HG03060 (cell line): ENCODE results near the gene AOPEP.

Source experiments
- ATAC-seq: cut with Tn5 transposase; IDR thresholded peaks from one replicate; pipeline ENCODE4 v1.9.1; 2021; ENCODE audit warnings: low read depth, moderate number of reproducible peaks; ENCODE audit not compliant: unreplicated experiment

Gene AOPEP

DNA sequence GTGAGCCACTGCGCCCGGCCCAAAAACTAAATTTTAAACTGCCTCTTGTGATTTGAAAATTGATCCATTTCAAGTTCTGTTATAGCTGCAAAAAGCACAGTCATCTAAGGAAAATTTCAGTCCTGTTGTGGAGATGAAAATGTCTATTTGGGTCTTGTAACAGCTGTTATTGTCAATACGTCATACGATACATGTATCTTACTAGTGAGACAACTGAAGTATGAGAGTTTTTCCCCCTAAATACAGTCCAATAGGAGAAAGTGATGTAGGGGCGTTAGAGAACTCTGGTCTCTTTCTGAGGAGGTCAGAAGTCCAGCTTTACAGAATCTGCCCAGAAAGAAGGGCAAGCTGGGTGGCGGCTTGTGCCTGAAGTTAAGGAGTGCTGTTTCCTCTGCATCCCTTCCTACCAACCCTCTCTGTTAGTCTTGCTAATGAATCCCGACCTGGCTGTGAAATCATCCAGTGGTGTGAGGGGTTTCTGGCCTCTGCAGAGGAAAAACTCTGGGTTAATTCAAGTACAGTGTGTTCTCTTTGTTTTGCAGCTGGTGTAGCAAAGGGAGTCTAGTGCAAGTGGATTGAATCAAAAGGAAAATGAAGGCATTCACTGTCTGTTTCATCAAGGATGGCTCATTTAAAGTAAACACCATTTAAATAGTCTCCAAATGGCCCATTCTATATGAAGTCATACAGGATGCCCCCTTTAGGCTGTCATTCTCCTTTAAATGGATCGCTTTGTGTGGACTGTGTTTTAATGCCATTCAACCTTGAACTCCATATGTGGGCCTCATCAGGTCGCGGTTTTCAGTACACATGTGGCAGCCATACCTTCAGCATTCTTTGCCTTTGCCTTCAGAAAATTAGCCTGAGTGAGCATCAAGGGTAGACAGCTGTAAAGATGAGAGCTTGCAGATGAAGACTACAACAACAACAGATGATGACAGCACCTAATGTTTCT lies 59.0 kb downstream of the AOPEP start:
- ATAC-seq: no peak

DNA sequence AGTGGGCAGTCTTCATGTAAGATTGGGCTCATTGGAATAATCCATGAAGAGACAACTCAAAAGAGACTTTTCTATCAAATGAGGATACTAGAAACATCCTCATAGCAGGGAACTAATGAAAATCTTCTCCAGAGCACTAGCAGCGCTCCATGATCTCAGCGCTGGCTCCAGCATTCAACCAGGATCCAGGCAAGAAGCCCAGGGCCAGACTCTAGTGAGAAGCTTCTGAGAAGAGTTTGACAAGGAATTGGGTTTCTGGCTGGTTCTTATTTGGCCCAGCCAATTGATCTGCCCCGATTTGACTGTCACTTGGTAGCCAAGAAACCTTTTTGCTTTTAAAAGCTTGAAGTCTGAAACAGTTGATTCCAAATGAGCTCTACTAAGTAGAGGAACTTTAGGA lies 60.1 kb downstream of the AOPEP start:
- no peak for ATAC-seq

DNA sequence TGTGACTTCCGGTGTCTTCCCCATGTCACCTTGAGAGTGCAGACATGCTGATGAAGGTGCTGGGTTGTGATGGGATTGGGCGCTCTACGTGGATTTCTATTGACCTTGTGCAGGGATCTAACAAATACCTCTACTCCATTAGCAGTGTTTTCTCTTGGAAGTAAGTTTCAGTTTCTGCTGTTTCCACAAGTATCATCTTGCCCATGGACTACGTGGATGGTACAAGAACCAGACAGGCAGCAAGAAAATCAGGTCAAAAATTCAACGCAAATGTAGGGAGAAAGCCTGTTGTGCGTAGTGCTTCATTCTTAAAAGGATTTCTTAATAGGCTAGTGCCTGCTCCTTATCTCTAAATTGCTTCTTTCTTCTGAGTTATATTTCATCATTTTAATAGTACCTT lies 60.8 kb downstream of the AOPEP start:
- ATAC-seq: no peak

DNA sequence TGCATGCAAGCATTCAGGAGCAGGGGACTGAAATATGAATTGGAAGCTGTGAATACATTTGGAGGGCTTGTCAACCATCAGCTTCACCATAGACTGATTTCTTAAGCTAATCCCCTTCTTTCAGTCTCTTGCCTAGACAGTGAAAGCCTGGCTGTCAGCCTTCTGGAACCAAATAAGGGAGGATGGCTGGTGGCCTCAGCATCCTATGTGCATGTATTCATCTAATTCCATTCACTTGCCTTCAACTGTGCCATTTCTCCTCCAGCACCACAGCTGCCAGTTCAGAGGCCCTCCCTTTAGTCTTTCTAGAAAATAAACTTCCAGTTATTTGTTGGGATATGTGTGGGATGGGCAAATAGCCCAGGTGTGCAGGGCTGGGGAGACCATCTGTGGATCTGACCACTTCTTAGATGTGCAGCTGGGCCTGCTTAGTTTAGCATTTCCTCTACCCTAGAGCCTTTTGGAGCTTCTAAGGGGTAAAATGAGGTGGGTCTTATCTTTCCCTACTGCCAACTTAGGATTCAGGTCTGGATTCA lies 62.1 kb downstream of the AOPEP start:
- ATAC-seq: no peak

DNA sequence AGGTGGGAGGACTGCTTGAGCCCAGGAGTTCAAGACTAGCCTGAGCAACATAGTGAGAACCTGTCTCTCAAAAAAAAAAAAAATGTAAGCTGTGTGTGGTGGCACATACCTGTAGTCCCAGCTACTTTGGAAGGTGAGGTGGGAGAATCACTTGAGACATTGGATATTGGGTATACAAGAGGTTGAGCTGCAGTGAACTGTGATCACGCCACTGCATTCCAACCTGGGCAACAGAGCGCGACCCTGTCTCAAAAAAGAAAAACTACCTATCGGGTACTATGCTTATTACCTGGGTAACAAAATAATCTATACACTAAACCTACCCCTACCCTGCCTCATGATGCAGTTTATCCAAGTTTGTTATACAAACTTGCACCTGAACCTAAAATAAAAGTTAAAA lies 64.9 kb downstream of the AOPEP start:
- no peak for ATAC-seq

GRCh38 chr9:94792511-94792910 lies 66.0 kb downstream of the AOPEP start:
- ATAC-seq: no peak

- no peak for ATAC-seq
Observed at GRCh38 chr9:94794476-94795167, 68.1 kb downstream of the AOPEP start.

- ATAC-seq: no peak
Observed at GRCh38 chr9:94796687-94797086, 70.2 kb downstream of the AOPEP start.

- no peak for ATAC-seq
Observed at GRCh38 chr9:94798201-94798600, 71.7 kb downstream of the AOPEP start.

- ATAC-seq: no peak
Observed at GRCh38 chr9:94798708-94799107, 72.2 kb downstream of the AOPEP start.

- ATAC-seq: no peak
Observed at GRCh38 chr9:94799578-94800264, 73.2 kb downstream of the AOPEP start.

- ATAC-seq: no peak
Observed at GRCh38 chr9:94800424-94801117, 74.1 kb downstream of the AOPEP start.

DNA sequence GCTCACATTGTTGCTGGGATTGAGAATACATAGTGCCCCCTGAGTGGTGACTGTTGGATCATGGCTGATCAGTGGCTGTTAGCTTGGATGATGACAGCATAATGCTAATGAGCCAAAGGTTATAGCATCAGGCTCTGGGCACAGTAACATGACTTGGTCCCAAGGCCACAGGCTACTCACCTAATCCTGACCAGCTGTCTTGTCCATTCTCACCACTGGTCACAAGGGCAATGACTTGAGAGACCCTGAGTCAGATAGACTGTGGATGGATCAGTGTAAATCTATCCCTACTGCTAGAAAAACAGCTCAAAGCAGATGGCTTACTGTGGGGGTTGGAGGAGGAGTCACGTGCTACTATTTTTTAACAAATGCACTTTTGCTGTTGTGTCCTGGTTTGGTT lies 74.7 kb downstream of the AOPEP start:
- no peak for ATAC-seq

- ATAC-seq: no peak
Observed at GRCh38 chr9:94801681-94802080, 75.2 kb downstream of the AOPEP start.

- ATAC-seq: no peak
Observed at GRCh38 chr9:94802251-94802650, 75.8 kb downstream of the AOPEP start.

DNA sequence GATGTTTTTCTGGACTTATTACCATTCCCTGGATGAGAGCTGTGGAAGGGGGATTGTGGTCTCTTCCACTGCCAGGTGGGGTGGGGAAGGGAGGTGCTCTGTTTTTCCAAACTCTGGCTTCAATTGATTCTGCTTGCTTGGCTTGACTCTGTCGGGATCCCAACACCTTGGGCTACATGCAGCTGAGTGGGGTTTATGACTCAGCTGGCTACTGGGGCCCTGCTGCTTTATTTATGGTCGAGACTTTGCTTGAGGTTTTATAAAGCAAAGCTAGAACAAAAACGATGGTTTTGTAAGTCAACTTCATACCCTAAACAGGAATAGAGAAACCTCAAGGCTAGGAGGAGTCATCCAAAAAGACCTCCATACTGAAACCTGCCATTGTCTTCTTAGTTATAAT lies 76.3 kb downstream of the AOPEP start:
- no peak for ATAC-seq

DNA sequence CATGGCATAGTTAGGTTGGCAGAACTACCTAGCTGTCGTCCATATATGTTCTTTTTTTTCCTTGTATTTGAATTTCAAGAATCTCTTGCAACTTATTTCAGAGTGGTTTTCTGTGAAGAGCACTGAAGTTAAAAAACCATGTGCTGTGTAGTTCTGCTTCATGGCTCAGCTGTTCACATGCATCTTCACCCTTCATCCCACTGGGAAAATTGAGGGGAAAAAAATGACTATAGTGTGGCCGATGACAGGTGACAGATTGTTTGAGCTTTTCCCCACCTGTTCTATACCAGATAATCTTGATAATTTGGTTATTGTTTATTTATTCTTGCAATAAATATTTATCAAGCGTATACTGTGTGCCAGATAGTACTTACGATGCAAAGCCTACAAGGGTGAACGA lies 77.8 kb downstream of the AOPEP start:
- no peak for ATAC-seq

DNA sequence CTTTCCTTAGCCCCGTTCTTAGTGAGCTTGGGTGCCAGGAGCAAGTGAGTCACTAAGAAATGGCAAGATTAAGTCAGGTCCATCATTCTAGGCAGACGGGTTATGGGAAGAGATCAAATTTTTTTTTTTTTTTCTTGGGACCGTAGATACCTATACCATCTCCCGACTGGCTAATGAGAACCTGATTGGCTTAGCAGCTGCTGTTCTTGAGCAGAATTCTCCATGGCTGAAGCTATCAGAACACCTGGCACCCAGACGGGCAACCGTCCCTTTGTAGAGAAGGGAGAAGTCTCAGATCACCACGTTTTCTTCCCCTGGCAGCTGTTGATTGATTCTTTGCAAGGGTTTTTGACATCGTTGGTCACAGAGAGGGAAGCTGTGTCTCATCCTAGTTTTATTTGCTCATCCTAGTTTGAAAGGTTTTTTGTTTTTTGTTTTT lies 78.6 kb downstream of the AOPEP start:
- no peak for ATAC-seq

DNA sequence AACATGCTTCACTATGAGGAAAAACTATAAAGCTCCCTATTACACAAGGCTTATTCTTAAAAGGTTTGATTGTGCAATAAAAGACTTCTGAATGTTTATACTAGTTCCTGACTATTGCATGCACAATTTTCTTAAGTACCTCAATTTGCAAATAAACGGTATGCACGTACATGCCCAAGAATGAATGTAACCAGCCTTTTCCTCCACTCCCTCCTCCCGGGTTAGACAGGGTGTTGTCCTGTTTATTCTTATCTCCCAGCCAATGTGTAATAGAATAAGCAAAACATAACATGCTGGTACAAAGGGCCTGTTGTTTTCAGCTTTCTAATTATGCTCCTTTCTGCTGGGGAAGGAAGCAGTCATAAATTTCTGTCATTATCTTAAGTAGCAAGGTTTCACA lies 79.1 kb downstream of the AOPEP start:
- ATAC-seq: no peak

- no peak for ATAC-seq
Observed at GRCh38 chr9:94806307-94806893, 79.9 kb downstream of the AOPEP start.
